Islet precursor cell (in vitro differentiated cells): Measurements from ENCODE around the gene ACOXL.

Experiments
- DNase-seq: peaks from one replicate; pipeline ENCODE4 v3.0.0-alpha.2; 2018

The ACOXL gene

GRCh38 chr2:110881908-110882307, 149.5 kb downstream of the ACOXL start:
- DNase-seq, result no peak

- DNase-seq, result no peak
Observed at GRCh38 chr2:110883406-110883805, 151.0 kb downstream of the ACOXL start.

- no peak for DNase-seq
Observed at GRCh38 chr2:110885256-110885655, 152.9 kb downstream of the ACOXL start.

- no peak for DNase-seq
Observed at GRCh38 chr2:110886826-110887573, 154.6 kb downstream of the ACOXL start.

GRCh38 chr2:110888411-110888810, 156.0 kb downstream of the ACOXL start:
- no peak for DNase-seq

- no peak for DNase-seq
Observed at GRCh38 chr2:110891626-110892025, 159.3 kb downstream of the ACOXL start.

- no peak for DNase-seq
Observed at GRCh38 chr2:110896226-110896625, 163.9 kb downstream of the ACOXL start.

GRCh38 chr2:110897966-110898365, 165.6 kb downstream of the ACOXL start:
- no peak for DNase-seq

GRCh38 chr2:110900191-110900590, 167.8 kb downstream of the ACOXL start:
- DNase-seq, result no peak

- no peak for DNase-seq
Observed at GRCh38 chr2:110903548-110903947, 171.2 kb downstream of the ACOXL start.

GRCh38 chr2:110904116-110904778, 171.9 kb downstream of the ACOXL start:
- no peak for DNase-seq

- no peak for DNase-seq
Observed at GRCh38 chr2:110904779-110905148, 172.4 kb downstream of the ACOXL start.

GRCh38 chr2:110905217-110905616, 172.8 kb downstream of the ACOXL start:
- no peak for DNase-seq

GRCh38 chr2:110906613-110907298, 174.4 kb downstream of the ACOXL start:
- DNase-seq, result no peak

- no peak for DNase-seq
Observed at GRCh38 chr2:110909501-110909900, 177.1 kb downstream of the ACOXL start.

- DNase-seq, result no peak
Observed at GRCh38 chr2:110910423-110910822, 178.1 kb downstream of the ACOXL start.

GRCh38 chr2:110919738-110920137, 187.4 kb downstream of the ACOXL start:
- DNase-seq, result no peak

- no peak for DNase-seq
Observed at GRCh38 chr2:110925479-110925878, 193.1 kb downstream of the ACOXL start.

GRCh38 chr2:110927526-110927925, 195.2 kb downstream of the ACOXL start:
- no peak for DNase-seq

- no peak for DNase-seq
Observed at GRCh38 chr2:110929528-110929927, 197.2 kb downstream of the ACOXL start.

- DNase-seq, result no peak
Observed at GRCh38 chr2:110931648-110932047, 199.3 kb downstream of the ACOXL start.

- no peak for DNase-seq
Observed at GRCh38 chr2:110933420-110933819, 201.0 kb downstream of the ACOXL start.

- no peak for DNase-seq
Observed at GRCh38 chr2:110934948-110935347, 202.6 kb downstream of the ACOXL start.

- no peak for DNase-seq
Observed at GRCh38 chr2:110940376-110940910, 208.1 kb downstream of the ACOXL start.
